COLO668 (cell line): ENCODE data around the gene RHOA.
"Not testable (repeated sequence)": the region's sequence is repeated elsewhere in the genome, so short reads cannot be mapped to it uniquely, and the experiment has no call there.

ENCODE experiments used
- DNase-seq: peaks from one replicate; lab custom pipeline; 2025; ENCODE audit not compliant: unreplicated experiment; lab: John Stamatoyannopoulos, UW

Gene RHOA

DNA sequence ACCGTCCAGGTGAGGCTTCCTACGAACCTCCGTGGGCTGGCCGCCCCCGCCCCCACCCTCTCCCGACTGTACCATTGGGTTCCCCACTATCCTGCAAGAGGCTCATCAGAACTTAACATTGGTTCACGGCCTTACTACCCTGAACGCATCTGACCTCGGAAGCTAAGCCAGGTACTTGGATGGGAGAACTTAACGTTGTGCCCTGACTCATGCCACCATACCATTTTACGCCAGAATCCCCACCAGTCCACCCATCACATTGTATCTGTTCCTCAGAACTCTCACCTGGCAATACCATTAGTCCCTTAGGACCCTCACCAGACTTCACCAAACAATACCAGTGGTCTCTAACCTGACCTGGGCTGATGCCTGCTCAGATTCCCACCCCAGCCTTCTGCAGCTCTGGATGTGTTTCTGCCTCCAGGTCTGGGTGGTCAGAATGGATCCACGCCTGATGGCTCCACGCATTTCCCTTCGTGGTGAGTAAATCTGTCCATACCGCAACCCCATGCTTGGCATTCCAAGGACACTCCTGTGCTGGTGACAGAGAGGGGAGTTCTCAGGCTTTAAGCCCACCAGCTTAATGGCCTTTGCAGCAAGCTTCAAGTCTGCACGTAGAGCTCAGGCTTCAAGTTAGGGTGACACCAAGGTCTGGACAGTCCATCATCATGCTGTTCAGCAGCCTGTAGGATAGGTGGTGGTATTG is 1.0 kb upstream of the RHOA start:
- DNase-seq, result no peak

- DNase-seq, result peak; percentile 68
Measured at GRCh38 chr3:49411535-49411967, 225 bp downstream of the RHOA start.

DNA sequence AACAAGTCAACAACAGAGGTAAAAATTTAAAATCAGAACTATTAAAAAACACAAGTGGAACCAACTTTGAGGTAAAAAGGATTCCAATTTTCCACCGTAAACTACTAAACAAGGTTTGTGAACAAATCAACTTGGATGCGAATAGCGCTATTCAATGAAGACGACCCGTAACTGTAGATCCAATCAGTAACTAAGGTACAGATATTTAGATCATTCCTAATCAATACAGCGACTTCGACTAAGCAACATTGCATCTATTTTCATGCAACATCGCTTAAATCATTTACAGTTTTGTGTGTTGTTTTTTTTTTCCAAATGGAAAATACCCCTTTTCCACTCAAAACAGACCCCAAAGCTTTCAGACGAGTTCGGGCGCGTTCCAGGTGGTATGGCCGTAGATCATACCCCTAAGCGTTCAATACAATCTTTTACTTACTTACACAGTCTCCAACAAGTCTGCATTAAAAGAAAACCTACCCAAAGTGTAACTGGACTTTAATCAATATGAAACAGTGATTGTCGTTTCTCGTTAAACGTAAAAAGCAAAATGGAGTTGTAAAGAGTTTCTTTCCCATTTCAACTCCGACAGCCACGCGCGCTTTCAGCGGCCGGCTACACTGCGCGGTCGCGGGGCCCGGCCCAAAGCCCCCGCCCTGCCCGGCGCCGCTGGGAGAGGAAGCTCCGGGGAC is 786 bp downstream of the RHOA start:
- no peak for DNase-seq

GRCh38 chr3:49410066-49410845 is 1.5 kb downstream of the RHOA start:
- DNase-seq, result no peak

DNA sequence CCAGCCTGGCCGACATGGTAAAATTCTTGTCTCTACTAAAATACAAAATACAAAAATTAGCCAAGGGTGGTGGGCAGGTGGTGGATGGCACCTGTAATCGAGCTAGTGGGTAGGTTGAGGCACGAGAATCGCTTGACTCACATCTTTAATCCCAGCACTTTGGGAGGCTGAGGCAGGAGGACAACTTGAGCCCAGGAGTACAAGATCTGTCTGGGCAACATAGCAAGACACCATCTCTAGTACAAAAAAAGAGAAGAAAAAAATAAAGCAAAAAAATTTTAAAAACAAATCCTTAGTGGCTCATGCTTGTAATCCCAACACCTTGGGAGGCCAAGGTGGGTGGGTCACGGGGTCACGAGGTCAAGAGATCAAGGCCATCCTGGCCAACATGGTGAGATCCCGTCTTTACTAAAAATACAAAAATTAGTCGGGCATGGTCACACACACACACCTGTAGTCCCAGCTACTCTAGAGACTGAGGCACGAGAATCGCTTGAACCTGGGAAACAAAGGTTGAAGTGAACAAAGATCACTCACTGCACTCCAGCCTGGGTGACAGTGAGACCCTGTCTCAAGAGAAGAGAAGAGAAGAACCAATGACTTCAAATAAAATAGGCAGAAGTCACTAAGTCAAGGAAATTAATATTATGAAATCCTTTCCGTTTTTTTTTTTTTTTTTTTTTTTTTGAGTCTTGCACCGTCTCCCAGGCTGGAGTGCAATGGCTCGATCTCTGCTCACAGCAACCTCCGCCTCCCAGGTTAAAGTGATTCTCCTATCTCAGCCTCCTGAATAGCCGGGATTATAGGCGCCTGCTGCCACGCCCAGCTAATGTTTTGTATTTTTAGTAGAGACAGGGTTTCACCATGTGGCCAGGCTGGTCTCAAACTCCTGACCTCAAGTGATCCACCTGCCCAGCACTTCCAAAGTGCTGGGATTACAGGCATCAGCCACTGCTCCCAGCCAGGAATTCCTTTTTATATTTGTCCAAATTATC is 4.9 kb downstream of the RHOA start:
- DNase-seq, result no peak

- DNase-seq, result not testable (repeated sequence)
Measured at GRCh38 chr3:49405570-49405969, 6.2 kb downstream of the RHOA start.

DNA sequence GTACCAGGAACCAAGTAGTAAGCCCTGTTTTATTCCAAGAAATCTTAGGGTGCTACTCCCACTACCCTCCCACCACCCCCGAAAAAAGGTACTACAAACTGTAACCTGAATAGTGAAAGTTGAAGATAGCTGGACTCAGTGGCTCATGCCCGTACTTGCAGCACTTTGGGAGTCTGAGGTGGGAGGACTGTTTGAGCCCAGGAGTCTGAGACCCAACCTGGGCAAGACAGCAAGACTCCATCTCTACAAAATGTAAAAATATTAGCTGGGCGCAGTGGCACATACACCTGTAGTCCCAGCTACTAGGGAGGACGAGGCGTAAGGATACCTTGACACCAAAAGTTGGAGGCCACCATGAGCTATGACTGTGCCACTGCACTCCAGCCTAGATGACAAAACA is 7.9 kb downstream of the RHOA start:
- no peak for DNase-seq

DNA sequence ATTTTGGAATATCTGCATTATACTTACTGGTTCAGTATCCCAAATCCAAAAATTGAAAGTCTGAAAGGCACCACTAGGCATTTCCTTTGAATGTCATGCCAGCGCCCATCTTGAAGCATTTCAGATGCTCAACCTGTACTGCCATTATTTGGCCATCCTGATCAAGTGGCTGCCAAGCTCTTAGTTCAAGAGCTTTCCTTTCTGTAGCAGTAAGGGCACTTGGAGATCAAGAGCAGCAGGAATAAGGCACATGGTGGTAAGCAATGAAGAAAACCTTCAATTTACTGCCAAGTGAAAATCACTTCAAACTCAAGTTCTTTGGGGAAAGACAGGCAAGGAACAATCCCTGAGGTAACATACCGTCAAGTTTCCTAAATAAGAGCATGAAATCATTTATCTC is 10.0 kb downstream of the RHOA start:
- no peak for DNase-seq

DNA sequence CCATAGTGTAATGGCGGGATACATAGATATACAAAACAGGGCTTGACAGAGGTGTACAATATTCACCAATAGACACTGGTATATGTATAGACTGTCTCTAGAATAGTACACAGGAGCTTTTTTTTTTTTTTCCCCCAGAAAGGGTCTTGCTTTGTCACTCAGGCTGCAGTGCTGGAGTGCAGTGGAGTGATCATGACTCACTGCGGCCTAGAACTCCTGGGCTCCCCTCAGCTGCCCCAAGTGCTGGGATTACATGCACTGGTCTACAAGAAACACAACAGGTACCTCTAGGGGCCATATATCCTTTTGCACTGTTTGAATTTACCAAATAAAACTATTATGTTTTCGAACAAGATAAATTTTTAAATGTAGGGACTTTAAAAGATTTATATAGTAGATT is 12.3 kb downstream of the RHOA start:
- DNase-seq, result no peak

DNA sequence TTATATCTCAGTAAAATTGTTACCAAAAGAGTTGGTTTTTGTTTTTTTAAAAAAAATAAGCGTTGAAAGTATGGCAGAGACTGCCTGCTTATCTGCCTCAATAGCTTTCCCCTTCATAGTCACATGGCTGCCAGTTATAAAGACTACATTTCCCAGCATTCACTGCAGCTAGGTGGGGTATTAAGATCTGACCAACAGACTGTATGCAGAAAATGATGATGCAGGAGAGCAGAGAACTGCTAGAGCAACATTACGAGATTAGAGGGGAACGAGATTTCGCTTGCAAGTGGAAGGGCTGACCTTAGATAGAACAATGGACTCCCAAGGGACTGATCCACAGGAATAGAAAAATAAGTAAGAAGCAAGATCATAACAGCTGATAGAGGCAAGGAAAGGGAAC is 14.3 kb downstream of the RHOA start:
- no peak for DNase-seq

DNA sequence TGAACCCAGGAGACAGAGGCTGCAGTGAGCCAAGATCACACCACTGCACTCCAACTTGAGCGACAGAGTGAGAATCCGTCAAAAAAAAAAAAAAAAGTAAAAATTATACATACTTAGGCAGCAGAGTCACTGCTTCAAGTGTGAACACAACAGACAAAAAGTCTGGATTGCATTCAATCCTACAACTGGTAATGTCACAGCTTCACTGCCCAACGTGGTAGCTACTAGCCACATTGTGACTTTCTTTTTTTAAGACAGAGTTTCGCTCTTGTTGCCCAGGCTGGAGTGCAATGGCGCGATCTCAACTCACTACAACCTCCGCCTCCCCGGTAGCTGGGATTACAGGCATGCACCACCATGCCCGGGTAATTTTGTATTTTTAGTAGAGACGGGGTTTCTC is 20.5 kb downstream of the RHOA start:
- DNase-seq, result not testable (repeated sequence)

GRCh38 chr3:49389297-49389696 is 22.5 kb downstream of the RHOA start:
- DNase-seq, result no peak

- no peak for DNase-seq
Measured at GRCh38 chr3:49388289-49388820, 23.4 kb downstream of the RHOA start.

DNA sequence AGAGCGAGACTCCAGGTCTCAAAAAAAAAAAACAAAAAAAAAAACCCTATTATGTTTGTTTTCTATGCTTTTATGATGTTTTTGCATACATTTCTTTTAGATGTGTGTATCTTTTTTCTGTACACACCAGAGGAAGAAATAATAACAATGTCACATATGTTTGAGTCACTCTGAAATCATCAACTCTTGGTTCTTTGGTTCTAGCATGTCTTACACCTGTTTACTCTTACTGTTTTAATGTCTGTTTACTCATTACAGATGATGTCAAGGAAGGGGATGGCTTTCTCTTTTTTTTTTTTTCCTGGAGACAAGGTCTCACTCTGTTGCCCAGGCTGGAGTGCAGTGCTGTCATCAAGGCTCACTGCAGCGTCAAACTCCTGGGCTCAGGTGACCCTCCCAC is 24.1 kb downstream of the RHOA start:
- DNase-seq, result no peak

- DNase-seq, result no peak
Measured at GRCh38 chr3:49386056-49386756, 25.6 kb downstream of the RHOA start.

- no peak for DNase-seq
Measured at GRCh38 chr3:49385617-49386016, 26.2 kb downstream of the RHOA start.

GRCh38 chr3:49383387-49383786 is 28.4 kb downstream of the RHOA start:
- no peak for DNase-seq

DNA sequence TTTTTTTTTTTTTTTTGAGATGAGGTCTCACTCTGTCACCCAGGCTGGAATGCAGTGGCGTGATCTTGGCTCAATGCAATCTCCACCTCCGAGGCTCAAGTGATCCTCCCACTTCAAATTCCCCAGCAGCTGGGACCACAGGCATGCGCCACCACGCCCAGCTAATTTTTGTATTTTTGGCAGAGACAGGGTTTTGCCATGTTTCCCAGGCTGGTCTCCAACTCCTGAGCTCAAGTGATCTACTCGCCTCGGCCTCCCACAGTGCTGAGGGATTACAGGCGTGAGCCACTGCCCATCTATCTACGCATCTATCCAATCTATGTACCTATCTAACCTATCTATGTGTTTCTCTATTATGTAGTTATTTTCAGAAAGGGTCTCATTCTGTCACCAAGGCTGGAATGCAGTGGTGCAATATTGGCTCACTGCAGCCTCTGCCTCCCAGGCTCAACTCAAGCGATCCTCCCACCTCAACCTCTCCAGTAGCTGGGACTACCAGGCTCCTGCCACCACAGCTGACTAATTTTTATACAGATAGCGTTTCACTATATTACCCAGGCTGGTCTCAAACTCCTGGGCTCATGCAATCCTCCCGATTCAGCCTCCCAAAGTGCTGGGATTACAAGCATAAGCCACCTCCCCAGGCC is 33.4 kb downstream of the RHOA start:
- no peak for DNase-seq

DNA sequence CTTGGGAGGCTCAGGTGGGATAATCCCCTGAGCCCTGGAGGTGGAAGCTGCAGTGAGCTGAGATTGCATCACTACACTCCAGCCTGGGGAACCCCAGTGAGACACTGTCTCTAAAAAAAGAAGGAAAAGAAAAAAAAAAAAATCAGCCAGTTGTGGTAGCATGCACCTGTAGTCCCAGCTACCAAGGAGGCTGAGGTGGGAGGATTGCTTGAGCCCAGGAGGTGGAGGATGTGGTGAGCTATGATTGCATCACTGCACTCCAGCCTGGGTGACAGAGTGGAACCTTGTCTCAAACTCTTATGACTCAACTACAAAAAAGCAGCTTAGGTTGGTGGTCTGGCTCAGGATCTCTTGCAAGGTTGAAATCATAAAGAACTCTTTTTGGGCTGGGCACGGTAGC is 34.3 kb downstream of the RHOA start:
- no peak for DNase-seq
